HG03064 (cell line): ENCODE data around the gene NR4A1.
"Not testable (repeated sequence)": the region's sequence is repeated elsewhere in the genome, so short reads cannot be mapped to it uniquely, and the experiment has no call there.

Source experiments
- ATAC-seq: cut with Tn5 transposase; IDR thresholded peaks from one replicate; pipeline ENCODE4 v1.9.1; 2021; ENCODE audit warnings: low read depth; ENCODE audit not compliant: unreplicated experiment

Gene NR4A1

DNA sequence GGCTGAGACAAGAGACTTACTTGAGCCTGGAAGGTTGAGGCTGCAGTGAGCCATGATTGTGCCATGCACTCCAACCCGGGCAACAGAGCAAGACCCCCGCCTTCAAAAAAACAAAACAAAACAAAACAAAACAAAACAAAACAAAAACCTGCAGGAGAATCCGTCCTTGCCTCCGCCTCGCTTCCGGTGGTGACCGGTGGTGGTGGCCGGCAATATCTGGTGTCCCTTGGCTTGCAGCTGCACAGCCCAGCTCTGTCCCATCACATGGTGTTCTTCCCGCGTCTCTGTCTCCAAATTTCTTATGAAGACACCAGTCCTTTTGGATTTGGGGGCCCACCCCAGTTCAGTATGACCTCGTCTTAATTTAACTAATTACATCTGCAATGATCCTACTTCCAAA lies 38.2 kb downstream of the NR4A1 start:
- no peak for ATAC-seq

DNA sequence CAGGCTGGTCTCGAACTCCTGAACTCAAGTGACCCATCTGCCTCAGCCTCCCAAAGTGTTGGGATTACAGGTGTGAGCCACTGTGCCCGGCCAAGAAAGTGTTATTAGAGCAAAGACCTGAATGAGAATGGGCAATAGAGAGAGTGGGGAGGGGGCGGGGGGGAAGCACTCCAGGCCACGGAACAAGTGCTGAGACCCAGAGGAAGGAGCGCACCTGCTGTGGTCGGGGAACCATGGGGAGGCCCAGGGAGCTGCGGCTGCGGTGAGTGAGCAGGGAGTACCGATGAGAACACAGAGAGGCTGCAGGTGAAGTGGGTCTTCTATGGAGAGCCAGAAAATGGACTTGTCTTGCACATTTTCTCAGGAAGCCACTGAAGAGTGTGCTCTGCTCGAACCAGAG lies 39.0 kb downstream of the NR4A1 start:
- no peak for ATAC-seq

DNA sequence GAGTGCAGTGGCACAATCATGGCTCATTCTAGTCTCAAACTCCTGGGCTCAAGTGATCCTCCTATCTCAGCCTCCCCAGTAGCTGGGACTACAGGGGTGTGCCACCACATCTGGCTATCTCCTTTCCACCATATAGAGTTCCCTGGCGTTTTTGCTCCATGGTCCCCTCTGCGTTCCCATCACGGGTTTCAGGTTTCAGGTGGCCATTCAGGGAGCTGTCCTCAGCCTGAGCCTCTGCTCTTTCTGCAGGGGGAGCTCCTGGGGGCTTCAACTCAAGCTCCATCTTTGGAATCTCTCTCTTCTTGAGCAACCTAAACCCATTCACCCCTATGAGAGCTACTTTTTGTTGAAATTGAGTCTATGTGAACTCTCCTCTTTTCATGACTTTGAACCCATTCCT lies 39.8 kb downstream of the NR4A1 start:
- ATAC-seq: no peak

DNA sequence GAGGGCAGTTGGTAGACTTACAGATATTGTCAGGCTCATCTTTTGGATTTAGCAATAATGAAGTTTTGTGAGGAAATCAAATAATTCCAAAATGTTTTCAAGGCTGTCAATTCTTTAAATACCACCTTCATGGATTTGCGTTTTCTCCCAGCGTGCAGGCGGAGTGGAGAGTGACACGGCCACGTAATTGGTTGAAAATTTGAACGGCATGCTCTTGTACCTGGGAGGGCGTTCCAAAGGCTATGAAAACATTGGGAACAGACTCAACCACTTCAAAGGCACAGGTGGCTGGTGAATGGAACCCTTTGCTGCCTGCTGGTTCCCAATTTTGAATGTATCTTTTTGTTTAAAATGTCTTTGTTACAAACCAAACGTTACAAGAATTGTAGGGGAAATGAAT lies 40.6 kb downstream of the NR4A1 start:
- no peak for ATAC-seq

DNA sequence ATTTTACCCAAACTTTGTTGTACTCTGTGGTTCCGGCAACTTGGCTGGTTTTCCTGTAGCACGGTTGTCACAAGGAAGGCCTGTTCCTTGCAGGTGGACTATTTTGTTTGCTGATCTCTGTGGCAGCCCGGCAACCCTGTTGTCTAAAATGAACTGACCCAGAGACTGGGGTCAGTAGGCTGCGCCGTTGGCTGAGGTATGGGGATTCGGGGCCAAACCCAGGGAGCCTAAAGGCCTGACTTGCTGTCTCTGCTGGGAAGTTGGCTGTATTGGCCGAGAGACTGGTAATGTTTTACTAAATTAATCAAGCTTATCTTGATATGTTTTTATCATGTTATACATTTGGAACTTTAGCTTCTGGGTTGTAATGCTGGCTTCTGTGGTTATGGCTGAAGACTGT lies 42.1 kb downstream of the NR4A1 start:
- no peak for ATAC-seq

DNA sequence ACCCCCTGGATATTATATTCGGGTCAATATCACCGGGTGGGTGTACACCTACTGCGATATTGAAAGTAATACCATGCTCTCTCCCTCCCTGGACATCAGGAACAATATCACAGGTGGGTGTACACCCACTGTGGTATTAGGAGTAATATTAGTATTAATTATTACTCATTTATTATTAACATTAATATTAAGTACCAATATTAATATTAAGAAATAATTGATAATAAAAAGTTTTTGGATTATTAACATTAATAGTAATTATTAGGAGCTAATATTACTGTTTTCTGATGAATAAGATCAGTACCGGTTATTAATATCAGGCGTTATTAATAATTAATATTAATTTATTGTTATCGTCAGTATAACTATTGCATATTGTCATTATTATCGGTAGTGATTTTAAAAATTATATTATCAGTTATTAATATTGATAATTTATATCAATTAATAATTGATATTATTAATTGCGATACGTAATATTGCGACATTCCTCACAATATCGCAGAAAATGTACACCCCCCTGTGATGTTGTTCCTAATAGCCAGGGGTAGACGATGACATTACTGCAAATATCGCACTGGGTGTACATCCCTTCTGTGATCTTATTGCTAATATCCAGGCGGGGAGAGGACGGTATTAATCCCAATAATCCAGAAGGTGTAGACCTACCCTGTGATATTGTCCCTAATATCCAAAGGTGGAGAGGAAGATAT lies 45.2 kb downstream of the NR4A1 start:
- ATAC-seq: no peak

DNA sequence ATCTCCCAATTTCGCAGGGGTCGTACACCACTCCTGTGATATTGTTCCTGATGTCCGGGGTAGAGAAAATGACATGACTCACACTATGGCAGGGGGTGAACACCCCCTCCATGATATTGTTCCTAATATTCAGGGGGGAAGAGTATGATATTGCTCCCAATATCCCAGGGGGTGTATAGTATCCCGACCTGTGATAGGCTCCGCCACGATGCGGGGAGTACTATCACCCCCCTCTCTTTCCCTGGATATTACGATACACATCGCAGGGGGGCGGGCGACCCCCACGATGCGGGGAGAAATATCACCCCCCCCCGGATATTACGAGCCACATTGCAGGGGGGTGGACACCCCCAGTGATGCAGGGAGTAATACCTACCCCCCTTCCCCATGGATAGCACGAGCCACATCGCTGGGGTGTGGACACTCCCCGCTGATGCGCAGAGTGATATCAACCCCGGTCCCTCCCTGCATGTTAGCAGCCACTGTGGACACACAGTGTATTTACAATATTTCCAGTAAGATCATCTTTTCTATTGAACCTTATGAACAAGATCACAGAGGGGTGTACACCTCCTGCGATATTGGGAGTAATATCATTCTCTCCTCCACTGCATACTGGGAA lies 45.9 kb downstream of the NR4A1 start:
- ATAC-seq: no peak

DNA sequence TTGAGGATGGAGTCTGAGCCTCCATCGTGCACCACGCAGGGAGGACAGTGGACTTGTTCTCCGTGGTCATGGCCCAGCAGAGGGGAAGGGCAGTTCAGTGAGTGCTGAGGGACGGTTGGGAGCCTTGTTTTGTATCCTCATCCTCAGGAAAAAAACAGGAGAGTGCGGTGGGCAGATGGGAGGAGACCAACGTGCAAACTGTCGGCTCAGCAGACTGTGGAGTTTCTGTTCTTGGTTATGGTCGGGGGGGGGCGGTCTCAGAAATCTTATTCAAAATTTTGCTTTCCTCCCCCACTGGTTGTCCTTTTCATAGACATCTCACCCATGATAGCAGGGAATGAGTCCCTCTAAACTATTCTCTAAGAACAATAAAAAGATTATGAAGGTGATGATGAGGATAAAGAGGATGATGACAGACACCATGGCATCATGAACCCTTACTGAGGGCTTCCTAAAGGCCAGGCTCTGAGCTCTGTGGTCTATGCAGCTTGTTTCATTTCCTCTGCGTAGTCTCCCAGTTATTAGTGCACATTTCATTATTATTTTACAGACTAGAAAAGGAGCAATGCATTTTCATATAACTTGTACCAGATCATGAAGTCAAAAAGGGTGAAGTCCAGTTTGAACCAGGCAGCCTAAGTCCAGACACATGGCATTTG lies 53.3 kb downstream of the NR4A1 start:
- ATAC-seq: not testable (repeated sequence)
